ENCODE measurements around the gene PLPP6. TPM values are rescaled to one million over a fixed set of nuclear protein-coding genes. Genes with fewer than 3 reads are reported as not detected.

Gene PLPP6
- total and polyA plus RNA-seq, 4 donors: 3.8 to 6.9 (median 5.2) TPM

DNA sequence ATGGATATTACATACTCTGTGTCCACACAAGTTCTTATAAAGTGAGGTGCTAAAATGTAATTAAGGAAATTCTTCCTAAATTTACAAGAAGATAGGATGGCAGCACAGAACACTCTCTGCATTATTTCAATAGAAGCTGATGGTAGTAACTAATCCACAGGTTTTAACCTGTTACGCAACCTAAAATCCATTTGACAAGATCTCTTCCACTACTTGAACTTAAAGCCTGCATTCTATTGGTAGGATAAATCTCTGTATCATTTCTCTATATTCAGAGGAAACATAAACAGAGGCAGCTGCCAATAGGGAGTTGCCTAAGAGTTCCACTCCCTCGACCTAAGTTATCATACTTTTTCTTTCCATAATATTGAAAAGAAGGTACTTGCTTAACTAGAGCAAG lies 38.8 kb downstream of the PLPP6 start:
- H3K9me3 ChIP-seq (ENCODE audit: control insufficient read depth in 4 of 4, insufficient read depth in 3 of 4, low read length in 3 of 4): no peaks in the 10 kb centered on the region
- no peak overlapping the region for H3K4me3 ChIP-seq
- H3K4me1 ChIP-seq (ENCODE audit: control insufficient read depth in 5 of 5, insufficient read depth in 5 of 5, low read length in 5 of 5): peaks cover 0 to 2% (median 0%) of the 10 kb centered on the region in 5 donors
- TF ChIP-seq, protein P1, sequence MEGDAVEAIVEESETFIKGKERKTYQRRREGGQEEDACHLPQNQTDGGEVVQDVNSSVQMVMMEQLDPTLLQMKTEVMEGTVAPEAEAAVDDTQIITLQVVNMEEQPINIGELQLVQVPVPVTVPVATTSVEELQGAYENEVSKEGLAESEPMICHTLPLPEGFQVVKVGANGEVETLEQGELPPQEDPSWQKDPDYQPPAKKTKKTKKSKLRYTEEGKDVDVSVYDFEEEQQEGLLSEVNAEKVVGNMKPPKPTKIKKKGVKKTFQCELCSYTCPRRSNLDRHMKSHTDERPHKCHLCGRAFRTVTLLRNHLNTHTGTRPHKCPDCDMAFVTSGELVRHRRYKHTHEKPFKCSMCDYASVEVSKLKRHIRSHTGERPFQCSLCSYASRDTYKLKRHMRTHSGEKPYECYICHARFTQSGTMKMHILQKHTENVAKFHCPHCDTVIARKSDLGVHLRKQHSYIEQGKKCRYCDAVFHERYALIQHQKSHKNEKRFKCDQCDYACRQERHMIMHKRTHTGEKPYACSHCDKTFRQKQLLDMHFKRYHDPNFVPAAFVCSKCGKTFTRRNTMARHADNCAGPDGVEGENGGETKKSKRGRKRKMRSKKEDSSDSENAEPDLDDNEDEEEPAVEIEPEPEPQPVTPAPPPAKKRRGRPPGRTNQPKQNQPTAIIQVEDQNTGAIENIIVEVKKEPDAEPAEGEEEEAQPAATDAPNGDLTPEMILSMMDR (IDR thresholded peaks at IDR 0.05; ENCODE audit: control extremely low read depth, extremely low read depth): no peak
- no peaks in the 10 kb centered on the region for H3K27me3 ChIP-seq (ENCODE audit: control insufficient read depth in 3 of 3, insufficient read depth in 3 of 3, low read length in 2 of 3)
- ATAC-seq (ENCODE audit: insufficient read depth, low FRiP score): no peak
- DNase-seq: no peak
- no peak overlapping the region for H3K9ac ChIP-seq (ENCODE audit: insufficient read depth in 1 of 2, low read length in 2 of 2)
- peaks cover 4 to 39% (median 12%) of the 10 kb centered on the region in 4 donors for H3K36me3 ChIP-seq (ENCODE audit: control insufficient read depth in 4 of 4, insufficient read depth in 4 of 4, low read length in 4 of 4)
- 76 to 80% methylated on average over 2 of the region's 2 CpGs for WGBS, 2 donors
- no peak overlapping the region for H3K27ac ChIP-seq (ENCODE audit: low read depth in 1 of 2, low read length in 1 of 2)

DNA sequence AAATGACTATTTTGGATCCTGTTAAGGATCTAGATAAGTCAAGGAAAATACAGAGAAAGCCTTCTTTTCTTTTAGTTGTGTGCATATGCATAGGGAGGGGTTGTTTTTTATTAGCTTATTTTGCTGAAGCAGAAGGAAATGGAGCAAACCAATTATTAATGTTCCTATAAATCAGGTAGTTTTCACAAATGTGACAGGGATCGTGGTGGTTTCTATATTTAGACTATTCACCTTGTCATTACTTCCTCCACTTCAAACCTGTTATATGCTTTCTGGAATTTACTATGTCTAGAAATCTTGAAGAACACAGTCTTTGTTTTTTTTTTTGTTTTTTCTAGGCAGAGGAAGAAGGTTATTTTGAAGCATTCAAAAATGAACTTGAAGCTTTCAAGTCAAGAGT lies 39.4 kb downstream of the PLPP6 start:
- no peak overlapping the region for H3K4me3 ChIP-seq
- ATAC-seq (ENCODE audit: insufficient read depth, low FRiP score) (no peak), DNase-seq (no peak)
- TF ChIP-seq, protein P1 (IDR thresholded peaks at IDR 0.05; ENCODE audit: control extremely low read depth, extremely low read depth): no peak
- no peaks in the 10 kb centered on the region for H3K9me3 ChIP-seq (ENCODE audit: control insufficient read depth in 4 of 4, insufficient read depth in 3 of 4, low read length in 3 of 4)
- no peak overlapping the region for H3K27ac ChIP-seq (ENCODE audit: low read depth in 1 of 2, low read length in 1 of 2)
- peaks cover 0 to 2% (median 0%) of the 10 kb centered on the region in 5 donors for H3K4me1 ChIP-seq (ENCODE audit: control insufficient read depth in 5 of 5, insufficient read depth in 5 of 5, low read length in 5 of 5)
- H3K27me3 ChIP-seq (ENCODE audit: control insufficient read depth in 3 of 3, insufficient read depth in 3 of 3, low read length in 2 of 3): no peaks in the 10 kb centered on the region
- no peak overlapping the region for H3K9ac ChIP-seq (ENCODE audit: insufficient read depth in 1 of 2, low read length in 2 of 2)
- H3K36me3 ChIP-seq (ENCODE audit: control insufficient read depth in 4 of 4, insufficient read depth in 4 of 4, low read length in 4 of 4): peaks cover 4 to 39% (median 12%) of the 10 kb centered on the region in 4 donors
- 35% methylated on average over 1 of the region's 1 CpG for WGBS, 2 donors

DNA sequence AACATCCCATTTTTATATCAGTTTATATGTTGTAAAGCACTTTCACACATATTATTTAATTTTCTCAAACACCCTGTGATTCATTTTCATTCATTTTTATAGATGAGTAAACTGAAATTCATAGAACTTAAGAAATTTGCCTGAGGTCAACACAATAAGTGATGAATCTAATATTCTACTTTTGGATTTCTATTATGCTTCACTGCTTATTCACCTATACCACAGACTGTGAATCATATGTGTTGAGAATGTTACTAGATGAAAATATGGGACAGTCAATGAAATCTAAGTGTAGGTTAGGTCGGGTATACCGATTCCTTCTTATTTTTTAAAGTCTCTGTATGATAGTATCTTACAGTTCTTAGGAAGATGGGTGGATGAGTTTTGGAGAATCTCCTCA lies 42.0 kb downstream of the PLPP6 start:
- Histone ChIP-seq H3K4me1 (ENCODE audit: control insufficient read depth in 5 of 5, insufficient read depth in 5 of 5, low read length in 5 of 5) (peaks cover 0 to 2% (median 0%) of the 10 kb centered on the region in 5 donors), H3K4me3 (no peak overlapping the region)
- WGBS, 2 donors: 90 to 95% methylated on average over 2 of the region's 2 CpGs

More for the DNA sequence above, 42.0 kb downstream of the PLPP6 start:
- DNase-seq (no peak), ATAC-seq (ENCODE audit: insufficient read depth, low FRiP score) (no peak)
- Histone ChIP-seq H3K36me3 (ENCODE audit: control insufficient read depth in 4 of 4, insufficient read depth in 4 of 4, low read length in 4 of 4) (peaks cover 2 to 31% (median 7%) of the 10 kb centered on the region in 4 donors), H3K9me3 (ENCODE audit: control insufficient read depth in 4 of 4, insufficient read depth in 3 of 4, low read length in 3 of 4) (no peaks in the 10 kb centered on the region), H3K27ac (ENCODE audit: low read depth in 1 of 2, low read length in 1 of 2) (no peak overlapping the region), H3K9ac (ENCODE audit: insufficient read depth in 1 of 2, low read length in 2 of 2) (no peak overlapping the region), H3K27me3 (ENCODE audit: control insufficient read depth in 3 of 3, insufficient read depth in 3 of 3, low read length in 2 of 3) (no peaks in the 10 kb centered on the region)
- TF ChIP-seq, protein P1 (IDR thresholded peaks at IDR 0.05; ENCODE audit: control extremely low read depth, extremely low read depth): no peak

All from lung (tissue), 12 donors.